Peyer's patch (tissue), 4 donors: Measurements from ENCODE around the gene CGNL1.

ENCODE experiments used
- CTCF ChIP-seq, 6 experiments: fragments of 450-650 bp in 4 of 6; fragments of 200-600 bp in 2 of 6; sonication (generic) in 1 of 6; IDR thresholded peaks; one replicate each; pipeline ENCODE4 v1.5.1; 2017 to 2019; ENCODE audit warnings: antibody characterized with exemption in 6 of 6, mild to moderate bottlenecking in 3 of 6, moderate library complexity in 1 of 6
- POLR2A ChIP-seq, 2 donors: fragments of 450-650 bp; IDR thresholded peaks; one replicate each; pipeline ENCODE4 v1.5.1; 2017; ENCODE audit warnings: antibody characterized with exemption in 2 of 2, mild to moderate bottlenecking in 2 of 2, moderate library complexity in 2 of 2

DNA sequence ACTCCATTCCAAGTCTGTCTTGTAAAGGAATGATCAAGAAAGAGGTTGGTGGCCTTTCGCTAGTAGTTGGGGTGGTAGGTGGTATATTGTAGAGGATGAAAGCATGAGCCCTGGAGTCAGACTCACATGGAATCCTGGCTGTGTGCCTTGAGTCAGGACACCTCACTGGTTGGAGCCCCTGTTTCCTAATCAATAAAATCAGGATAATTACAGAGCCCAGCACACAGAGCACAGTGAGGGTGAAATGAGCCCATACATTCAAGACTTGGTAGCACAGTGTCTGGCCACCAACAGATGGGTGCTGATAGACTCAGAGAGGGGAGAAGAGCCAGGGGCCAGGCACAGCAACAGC, 120.3 kb downstream of the CGNL1 start:
- TF ChIP-seq CTCF (IDR thresholded peaks at IDR 0.05): no peak
- no peak for TF ChIP-seq POLR2A (IDR thresholded peaks at IDR 0.05)
